Stimulated activated CD8-positive, alpha-beta memory T cell treated with anti-CD3 and anti-CD28 coated beads, Interleukin-15, amount 100 ng/mL, for 48 hours (primary cell): Measurements from ENCODE around the gene RBM6.

Experiments
- DNase-seq, 2 donors: peaks; one replicate each; pipeline ENCODE4 v3.0.0-alpha.2; 2020; ENCODE audit warnings: low read depth in 2 of 2

Gene RBM6

GRCh38 chr3:50095352-50095998 is 155.5 kb downstream of the RBM6 start:
- DNase-seq: no peak

- DNase-seq: no peak
Observed at GRCh38 chr3:50100386-50100785, 160.4 kb downstream of the RBM6 start.

GRCh38 chr3:50100956-50101845 is 161.3 kb downstream of the RBM6 start:
- DNase-seq: no peak

- no peak for DNase-seq
Observed at GRCh38 chr3:50102558-50102957, 162.6 kb downstream of the RBM6 start.

- DNase-seq: no peak
Observed at GRCh38 chr3:50111757-50112156, 171.8 kb downstream of the RBM6 start.

- no peak for DNase-seq
Observed at GRCh38 chr3:50112462-50112861, 172.5 kb downstream of the RBM6 start.

GRCh38 chr3:50117120-50117519 is 177.2 kb downstream of the RBM6 start:
- no peak for DNase-seq

- no peak for DNase-seq
Observed at GRCh38 chr3:50118237-50118636, 178.3 kb downstream of the RBM6 start.

- DNase-seq: no peak
Observed at GRCh38 chr3:50119786-50120185, 179.8 kb downstream of the RBM6 start.

- no peak for DNase-seq
Observed at GRCh38 chr3:50120364-50121071, 180.6 kb downstream of the RBM6 start.

- DNase-seq: peak; percentile 42 to 54
Observed at GRCh38 chr3:50121072-50122032, 181.4 kb downstream of the RBM6 start.

GRCh38 chr3:50122071-50122470 is 182.1 kb downstream of the RBM6 start:
- DNase-seq: no peak

GRCh38 chr3:50122661-50123391 is 182.9 kb downstream of the RBM6 start:
- no peak for DNase-seq

- no peak for DNase-seq
Observed at GRCh38 chr3:50123394-50124051, 183.6 kb downstream of the RBM6 start.

- DNase-seq: no peak
Observed at GRCh38 chr3:50124052-50124799, 184.3 kb downstream of the RBM6 start.

- DNase-seq: no peak
Observed at GRCh38 chr3:50124800-50125178, 184.8 kb downstream of the RBM6 start.

- no peak for DNase-seq
Observed at GRCh38 chr3:50125541-50126286, 185.8 kb downstream of the RBM6 start.

- no peak for DNase-seq
Observed at GRCh38 chr3:50126287-50127211, 186.6 kb downstream of the RBM6 start.
